Measurements from ENCODE around the gene ORMDL2.

GRCh38 chr12:55843431-55843830 lies 25.6 kb downstream of the ORMDL2 start:
- TF ChIP-seq EZH2 (optimal IDR thresholded peaks at IDR 0.05; ENCODE audit: low read depth, low read length) (no peak), CTCF (IDR thresholded peaks at IDR 0.05; ENCODE audit: low read length) (no peak), EZH2phosphoT487 (IDR thresholded peaks at IDR 0.05; ENCODE audit: low read length) (no peak)
